HG03108 (cell line): ENCODE measurements around the gene ZNF292.
"Not testable (repeated sequence)": the region's sequence is repeated elsewhere in the genome, so short reads cannot be mapped to it uniquely, and the experiment has no call there.

Experiments
- ATAC-seq: cut with Tn5 transposase; IDR thresholded peaks from one replicate; pipeline ENCODE4 v1.9.1; 2021; ENCODE audit warnings: moderate library complexity; ENCODE audit not compliant: unreplicated experiment

The ZNF292 gene

DNA sequence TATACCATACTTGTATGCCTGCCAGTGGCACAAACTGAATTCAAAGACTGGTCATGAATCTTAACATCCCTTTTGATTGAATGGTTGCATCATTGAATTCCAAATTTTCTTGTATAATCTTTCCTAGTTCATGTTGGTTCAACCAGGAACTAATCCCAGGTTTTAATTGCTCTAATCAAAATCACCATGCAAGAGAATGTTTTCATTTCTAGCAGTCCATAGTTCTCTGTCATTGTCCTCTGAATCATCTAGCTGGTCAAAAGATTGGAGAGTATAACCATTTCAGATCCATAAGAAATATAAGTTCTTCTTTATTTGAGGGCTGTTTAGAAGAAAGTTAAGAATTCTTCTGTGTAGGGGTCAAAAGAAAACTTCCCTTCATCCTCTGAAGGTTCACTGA, 57.2 kb downstream of the ZNF292 start:
- ATAC-seq, result no peak

DNA sequence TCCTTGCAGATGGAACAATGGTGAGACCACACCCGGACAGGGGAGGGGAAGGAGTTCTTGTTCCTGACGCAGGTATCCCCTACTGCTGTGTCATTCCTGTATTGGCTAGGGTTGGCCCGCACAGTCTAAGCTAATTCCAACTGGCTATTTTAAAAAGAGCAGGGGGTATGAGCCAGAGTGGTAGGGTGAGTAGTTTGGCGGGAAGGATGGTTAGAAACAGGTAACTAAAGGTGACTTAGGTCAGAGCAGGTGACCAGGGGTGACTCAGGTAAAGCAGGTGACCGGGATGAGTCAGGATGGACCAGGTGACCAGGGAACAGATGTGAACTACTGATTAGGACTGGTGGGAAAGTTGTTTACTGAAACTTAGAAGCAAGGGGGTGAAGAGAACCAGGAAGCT, 58.0 kb downstream of the ZNF292 start:
- no peak for ATAC-seq

DNA sequence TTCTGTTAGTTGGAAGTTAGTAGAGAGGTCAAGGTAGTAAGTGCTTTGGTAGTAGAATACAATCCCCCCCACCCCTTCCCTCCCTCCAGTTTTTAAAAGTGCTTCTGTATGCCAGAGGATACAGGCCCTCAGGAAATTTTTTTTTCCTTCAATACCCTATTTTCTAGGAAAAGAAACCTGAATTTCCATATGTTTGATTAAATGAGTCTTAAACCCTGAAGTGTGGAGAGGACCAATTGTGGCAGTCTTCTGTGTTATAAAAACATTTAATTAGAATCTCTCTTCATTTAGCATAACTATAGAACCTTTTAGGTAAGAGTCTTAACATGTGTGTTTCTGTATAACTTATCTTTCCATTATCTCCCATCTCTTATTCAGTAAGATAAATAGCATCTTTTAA, 59.5 kb downstream of the ZNF292 start:
- ATAC-seq, result no peak

DNA sequence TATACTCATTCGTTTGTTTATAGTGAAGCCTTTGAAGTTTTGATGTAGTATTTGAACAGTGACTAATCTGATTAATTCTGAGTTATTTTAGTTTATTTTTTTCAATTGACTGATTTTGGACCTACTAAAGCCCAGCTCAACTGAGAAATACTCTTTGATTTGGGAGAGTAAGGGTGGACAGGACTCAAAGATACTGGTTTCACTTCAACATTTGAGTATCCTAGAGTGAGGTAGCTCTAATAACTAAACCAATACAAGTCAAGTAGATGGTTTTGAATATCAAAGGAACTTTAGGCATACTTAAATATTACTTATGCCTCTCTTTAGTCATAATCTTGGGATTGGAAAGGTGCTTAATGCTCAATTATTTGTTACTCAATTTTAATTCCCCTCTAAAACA, 65.6 kb downstream of the ZNF292 start:
- ATAC-seq, result no peak

DNA sequence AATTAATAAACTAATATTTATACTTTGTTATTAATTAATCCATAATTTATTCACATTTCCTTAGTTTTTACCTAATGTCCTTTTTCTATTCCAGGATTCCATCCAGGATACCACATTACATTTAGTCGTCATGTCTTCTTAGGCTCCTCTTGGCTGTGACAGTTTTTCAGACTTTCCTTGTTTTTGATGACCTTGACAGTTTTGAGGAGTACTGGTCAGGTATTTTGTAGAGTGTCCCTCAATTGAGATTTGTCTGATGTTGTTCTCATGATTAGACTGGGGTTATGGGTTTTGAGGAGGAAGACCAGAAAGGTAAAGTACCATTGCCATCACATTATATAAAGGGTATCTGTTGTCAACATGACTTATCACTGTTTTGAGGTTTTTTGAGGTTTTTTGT, 67.3 kb downstream of the ZNF292 start:
- ATAC-seq, result no peak

DNA sequence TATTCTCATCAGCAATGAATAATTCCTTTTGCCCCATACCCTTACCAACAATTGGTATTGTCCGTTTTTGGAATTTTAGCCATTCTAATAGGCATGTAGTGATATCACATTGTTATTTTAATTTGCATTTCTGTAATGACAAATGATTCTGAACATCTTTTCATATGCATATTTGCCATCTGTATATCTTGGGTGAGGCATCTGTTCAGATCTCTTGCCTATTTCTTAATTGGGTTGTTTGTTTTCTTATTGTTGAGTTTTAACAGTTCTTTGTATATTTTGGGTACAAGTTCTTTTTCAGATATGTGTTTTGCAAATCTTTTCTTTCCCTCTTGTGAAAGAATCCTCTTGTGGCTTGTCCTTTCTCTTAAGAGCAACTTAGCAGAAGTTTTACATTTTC, 69.6 kb downstream of the ZNF292 start:
- no peak for ATAC-seq

DNA sequence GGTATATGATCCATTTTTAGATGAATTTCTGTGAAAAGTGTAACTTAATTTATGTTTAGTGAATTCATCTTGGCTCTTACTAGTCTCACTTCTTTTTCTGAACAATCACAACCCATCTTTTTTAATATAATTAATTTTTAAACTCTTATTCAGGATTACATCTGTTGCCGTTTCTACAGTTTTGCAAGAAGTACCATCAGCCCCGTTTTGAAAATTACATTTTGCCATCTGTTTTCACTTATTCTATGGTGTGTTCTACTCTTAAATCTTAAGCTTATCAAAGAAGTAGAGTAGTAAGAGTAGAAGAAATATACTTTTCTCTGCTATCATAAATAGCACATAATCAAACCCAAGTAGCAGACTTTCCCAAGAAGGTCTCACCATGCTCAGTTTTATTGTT, 70.1 kb downstream of the ZNF292 start:
- no peak for ATAC-seq

DNA sequence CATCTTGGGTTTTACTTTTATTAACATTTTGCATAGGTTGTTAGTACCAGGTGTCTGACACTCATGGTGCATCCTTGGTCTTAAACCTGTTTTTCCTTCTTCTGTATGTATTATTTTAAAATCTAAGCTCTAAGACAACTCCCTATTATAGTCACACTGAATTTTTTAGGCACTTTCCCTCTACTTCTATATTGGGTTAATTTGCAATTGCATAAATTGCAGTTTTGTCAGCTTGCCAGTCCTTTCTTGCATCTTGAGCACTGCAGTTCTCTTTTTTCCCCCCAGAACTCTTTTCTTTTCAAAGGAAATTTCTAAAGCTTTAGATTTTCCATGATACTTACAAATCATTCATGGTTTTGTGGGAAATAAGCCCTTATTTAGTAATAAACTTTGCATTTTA, 70.6 kb downstream of the ZNF292 start:
- no peak for ATAC-seq

DNA sequence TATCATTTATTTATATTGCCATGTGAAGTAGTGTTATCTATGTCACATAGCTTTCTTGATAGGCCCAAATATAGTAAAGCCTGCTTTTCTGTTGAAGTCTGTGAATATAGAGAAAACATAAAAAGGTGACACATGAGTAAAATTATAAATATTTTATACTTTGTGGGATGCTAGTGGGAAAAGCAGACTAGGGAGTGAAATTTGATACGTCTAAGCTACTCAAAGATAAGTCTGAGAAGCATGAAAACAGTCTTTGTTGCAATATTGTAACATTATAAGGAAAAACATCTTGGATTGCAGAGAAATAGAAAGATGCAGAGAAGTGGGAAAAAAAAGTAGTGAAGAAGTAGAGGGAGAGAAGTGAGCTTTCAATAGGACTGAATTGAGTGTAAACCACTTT, 75.4 kb downstream of the ZNF292 start:
- ATAC-seq, result no peak

DNA sequence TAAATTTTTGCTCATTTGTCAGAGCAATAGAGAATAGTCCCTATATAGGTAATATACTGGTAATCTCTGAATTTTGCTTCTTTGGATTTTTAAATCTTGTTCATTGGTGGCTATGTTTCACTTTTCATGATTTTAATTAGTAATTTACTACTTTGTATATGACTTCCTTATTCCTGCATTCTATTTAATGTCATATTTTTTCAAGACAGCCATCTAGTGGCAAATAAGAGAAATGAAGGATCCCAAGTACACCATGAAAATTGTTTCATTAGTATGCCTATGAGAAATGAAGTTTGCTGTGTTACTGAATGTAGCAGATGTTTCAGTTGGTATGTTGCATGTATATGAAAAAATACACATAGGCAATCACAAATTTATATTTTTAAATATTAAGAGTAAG, 82.4 kb downstream of the ZNF292 start:
- no peak for ATAC-seq

DNA sequence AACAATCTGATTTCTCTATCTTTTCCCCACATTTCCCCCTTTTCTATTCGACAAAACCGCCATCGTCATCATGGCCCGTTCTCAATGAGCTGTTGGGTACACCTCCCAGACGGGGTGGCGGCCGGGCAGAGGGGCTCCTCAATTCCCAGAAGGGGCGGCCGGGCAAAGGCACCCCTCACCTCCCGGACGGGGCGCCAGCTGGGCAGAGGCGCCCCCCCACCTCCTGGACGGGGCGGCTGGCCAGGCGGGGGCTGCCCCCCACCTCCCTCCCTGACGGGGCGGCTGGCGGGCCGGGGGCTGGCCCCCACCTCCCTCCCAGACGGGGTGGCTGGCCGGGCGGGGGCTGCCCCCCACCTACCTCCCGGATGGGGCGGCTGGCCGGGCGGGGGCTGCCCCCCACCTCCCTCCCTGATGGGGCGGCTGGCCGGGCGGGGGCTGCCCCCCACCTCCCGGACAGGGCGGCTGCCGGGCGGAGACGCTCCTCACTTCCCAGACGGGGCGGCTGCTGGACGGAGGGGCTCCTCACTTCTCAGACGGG, 83.8 kb downstream of the ZNF292 start:
- not testable (repeated sequence) for ATAC-seq

DNA sequence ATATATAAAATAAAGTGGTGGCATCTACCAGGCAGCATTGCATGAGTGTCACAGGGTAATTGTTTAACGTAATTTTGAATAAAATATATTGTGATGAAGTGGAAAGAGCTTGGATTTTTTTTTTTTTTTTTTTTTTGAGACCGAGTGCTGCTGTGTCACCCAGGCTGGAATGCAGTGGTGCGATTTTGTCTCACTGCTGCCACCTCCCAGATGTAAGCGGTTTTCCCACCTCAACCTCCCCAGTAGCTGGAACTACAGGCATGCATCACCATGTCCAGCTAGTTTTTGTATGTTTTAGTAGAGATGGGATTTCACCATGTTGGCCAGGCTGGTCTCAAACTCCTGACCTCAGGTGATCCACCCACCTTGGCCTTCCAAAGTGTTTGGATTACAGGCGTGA, 85.9 kb downstream of the ZNF292 start:
- ATAC-seq, result no peak

DNA sequence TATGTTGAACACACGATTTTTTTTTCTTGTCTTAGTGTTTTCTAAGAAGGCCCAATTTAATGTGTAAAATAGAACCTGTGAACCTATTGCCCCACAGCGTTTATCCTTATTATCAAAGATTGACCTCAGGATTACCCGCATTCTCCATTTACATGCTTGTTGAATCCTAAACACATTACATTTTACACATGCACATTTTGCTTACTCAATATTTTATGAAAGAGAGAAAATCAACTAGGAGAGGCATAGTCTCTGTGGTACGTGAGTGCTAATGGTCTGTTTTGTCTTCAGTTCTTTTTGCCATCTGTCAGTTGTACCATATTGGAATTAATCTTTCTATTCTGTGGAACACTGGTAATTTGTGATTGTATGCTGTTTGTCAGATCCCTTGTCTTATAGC, 86.9 kb downstream of the ZNF292 start:
- no peak for ATAC-seq

DNA sequence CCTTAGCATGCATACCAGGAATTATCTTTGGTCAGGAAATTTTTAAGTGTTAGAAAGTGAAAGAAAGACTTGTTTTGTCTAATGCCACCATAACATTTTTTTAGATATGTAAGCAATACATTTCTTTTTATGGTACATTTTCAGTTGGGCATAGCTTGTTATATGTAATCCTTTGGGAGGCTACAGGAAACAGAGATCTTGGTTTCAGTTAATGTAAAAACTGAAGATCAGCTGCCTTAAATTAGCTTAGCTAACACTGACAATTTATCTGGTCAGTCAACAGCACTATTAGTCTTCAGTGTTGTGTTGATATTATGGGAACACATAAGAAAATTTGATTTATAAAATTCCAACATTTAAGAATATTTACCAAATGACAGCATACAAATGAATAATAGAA, 88.4 kb downstream of the ZNF292 start:
- no peak for ATAC-seq

DNA sequence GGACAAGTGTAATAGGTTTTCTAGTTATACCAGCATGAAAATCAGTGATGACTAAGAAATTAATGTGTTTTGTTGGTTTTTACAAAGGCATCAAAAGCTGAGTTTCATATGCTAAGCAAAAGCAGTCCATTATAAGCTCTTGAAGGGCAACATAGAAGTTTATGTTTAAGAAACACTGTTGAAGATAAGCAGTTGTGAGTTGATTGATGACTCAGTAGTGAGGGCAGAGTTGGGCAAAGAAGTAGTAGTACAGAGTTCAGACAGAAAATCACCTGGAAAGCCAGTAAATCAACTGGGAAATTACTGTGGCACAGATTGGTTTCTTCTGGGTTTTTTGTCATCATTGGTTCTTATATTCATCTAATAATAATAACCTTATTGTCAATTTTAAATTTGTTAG, 89.0 kb downstream of the ZNF292 start:
- no peak for ATAC-seq

DNA sequence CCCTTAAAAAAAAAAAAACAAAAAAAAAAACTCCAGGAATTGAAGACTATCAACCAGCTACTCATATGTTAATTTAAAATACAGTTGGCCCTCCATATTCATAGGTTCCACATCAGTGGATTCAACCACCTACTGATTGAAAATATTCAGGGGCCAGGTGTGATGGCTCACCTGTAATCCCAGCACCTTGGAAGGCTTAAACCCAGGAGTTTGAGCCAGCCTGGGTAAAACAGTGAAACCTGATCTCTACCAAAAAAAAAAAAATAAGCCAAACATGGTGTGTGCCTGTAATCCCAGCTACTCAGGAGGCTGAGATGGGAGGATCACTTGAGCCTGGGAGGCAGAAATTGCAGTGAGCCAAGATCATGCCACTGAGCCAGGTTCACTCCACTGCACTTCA, 94.7 kb downstream of the ZNF292 start:
- no peak for ATAC-seq

DNA sequence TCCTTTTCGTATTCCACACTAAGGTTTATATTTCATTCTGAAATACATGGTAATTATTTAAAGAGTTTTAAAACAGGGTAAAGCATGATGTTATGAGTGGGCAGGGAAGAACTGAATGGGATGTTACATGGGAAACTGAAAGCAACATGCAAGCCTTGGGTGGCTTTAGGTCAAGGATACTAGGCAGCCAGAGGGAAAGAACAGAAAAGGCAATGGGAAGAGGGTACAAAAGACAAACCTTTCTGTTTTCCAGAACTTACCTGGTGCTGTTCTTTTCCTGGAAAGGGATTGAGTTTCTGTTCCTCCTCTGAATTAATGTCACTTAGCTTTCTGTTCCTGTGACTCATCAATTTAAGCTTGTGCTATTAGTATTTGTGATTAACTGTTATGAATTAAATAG, 95.9 kb downstream of the ZNF292 start:
- no peak for ATAC-seq

DNA sequence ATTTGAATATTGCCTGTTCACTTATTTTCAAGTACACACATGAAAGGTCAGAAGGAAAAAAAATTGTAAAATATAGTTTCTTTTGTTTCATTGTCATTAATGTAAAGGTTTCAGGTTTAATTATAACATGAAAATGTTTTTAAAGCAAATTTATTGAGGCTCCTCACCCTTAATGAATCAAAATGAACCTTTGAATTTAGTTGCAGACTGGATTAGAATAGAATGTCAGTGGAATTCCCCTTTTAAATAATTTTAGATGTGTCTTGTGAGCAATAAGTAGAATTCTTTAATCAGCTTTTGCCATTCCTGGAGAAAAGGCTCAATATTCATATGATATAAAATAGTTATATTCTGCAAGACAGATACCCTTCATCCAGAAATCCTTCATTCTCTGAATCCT, 96.4 kb downstream of the ZNF292 start:
- ATAC-seq, result no peak

DNA sequence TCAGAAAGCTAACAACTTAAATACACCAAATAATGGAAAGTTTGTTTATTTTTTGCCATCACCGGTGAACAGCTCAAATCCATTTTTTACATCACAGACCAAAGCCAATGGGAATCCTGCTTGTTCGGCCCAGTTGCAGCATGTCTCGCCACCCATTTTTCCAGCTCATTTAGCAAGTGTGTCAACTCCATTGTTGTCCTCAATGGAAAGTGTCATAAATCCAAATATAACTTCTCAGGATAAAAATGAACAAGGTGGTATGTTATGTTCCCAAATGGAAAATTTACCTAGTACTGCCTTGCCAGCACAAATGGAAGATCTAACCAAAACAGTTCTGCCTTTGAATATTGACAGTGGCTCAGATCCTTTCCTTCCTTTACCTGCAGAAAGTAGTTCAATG, 101.7 kb downstream of the ZNF292 start:
- no peak for ATAC-seq

DNA sequence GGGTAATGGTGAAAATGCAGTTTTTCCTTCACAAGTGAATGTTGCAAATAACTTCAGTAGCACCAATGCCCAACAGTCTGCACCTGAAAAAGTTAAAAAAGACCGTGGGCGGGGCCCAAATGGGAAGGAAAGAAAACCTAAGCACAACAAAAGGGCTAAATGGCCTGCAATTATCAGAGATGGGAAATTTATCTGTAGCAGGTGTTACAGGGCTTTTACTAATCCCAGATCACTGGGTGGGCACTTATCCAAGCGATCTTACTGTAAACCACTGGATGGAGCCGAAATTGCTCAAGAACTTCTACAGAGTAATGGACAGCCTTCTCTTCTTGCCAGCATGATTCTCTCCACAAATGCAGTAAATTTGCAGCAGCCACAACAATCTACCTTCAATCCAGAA, 102.2 kb downstream of the ZNF292 start:
- no peak for ATAC-seq

DNA sequence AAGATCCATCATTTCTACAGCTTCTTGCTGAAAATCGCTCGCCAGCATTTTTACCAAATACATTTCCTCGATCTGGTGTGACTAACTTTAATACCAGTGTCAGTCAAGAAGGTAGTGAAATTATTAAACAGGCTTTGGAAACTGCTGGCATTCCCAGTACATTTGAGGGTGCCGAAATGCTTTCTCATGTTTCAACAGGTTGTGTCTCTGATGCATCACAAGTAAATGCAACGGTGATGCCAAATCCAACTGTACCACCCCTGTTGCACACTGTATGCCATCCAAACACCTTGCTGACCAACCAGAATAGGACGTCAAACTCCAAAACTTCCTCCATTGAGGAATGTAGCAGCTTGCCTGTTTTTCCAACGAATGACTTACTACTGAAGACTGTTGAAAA, 102.6 kb downstream of the ZNF292 start:
- ATAC-seq, result no peak

DNA sequence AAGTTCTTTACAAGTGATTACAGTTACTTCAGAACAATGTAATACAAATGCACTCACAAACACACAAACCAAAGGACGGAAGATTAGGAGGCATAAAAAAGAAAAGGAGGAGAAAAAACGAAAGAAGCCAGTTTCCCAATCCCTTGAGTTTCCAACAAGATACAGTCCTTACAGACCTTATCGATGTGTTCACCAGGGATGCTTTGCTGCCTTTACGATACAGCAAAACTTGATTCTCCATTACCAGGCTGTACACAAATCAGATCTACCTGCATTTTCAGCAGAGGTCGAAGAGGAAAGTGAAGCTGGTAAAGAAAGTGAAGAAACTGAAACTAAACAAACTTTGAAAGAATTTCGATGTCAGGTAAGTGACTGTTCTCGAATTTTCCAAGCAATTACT, 104.4 kb downstream of the ZNF292 start:
- ATAC-seq, result no peak

DNA sequence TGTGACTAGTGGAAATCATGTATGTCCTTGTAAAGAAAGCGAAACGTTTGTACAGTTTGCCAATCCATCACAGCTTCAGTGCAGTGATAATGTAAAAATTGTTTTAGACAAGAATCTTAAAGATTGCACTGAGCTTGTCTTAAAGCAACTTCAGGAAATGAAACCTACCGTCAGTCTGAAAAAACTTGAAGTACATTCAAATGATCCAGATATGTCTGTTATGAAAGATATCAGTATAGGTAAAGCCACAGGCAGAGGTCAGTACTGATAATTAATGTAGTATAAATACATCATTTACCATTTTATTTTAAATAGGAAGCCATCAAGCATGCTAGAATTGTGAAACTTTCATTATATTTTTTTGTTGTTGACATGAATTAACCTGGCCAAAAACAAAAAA, 106.2 kb downstream of the ZNF292 start:
- no peak for ATAC-seq

DNA sequence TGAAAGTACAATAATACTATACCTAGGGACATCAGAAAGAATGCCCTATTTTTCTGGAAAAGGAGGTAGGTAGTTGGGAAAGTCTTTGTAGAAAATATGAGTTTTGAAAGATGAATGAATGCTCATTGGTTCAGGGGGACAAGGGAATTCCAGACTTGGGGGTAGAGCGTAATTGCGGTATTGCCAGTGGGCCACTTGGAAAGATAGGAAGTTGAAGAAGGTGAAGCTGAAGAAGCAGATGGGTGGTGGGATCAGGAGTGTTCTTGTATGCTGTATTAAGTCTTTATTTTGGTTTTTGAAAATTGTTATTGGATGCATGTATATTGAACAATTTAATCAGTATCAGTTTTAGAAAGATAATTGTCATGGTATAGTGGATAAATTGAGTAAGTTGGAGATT, 109.1 kb downstream of the ZNF292 start:
- no peak for ATAC-seq
